Dermis microvascular lymphatic vessel endothelial cell (primary cell): ENCODE data around the gene IRX1. TPM values are rescaled to one million over a fixed set of nuclear protein-coding genes. Genes with fewer than 3 reads are reported as not detected.
A peak's percentile ranks its signal among the peaks of the same experiment; 100 is the strongest.

ENCODE experiments used
- DNase-seq, 2 donors: peaks; one replicate each; pipeline versions ENCODE4 v3.0.0 to v3.0.0-alpha.2; 2010; ENCODE audit warnings: low read depth in 2 of 2
- total RNA-seq: library from RNA; depleted of rRNA; stranded (reverse); fragments of >200 nt; gene quantifications from 2 replicates; pipeline ENCODE4 v1.2.1, GENCODE V29; 2014

Gene IRX1
- total RNA-seq, 1 donor from 2014 or later = not detected

- DNase-seq = no peak
Measured at GRCh38 chr5:3600106-3601060, 4.8 kb downstream of the IRX1 start.

GRCh38 chr5:3601061-3601710 lies 5.6 kb downstream of the IRX1 start:
- DNase-seq = no peak

GRCh38 chr5:3601911-3602782 lies 6.5 kb downstream of the IRX1 start:
- no peak for DNase-seq

- DNase-seq = peak; percentile 5 to 30
Measured at GRCh38 chr5:3602785-3603502, 7.3 kb downstream of the IRX1 start.

GRCh38 chr5:3604501-3604900 lies 8.9 kb downstream of the IRX1 start:
- DNase-seq = no peak

GRCh38 chr5:3605298-3606010 lies 9.8 kb downstream of the IRX1 start:
- DNase-seq = no peak

GRCh38 chr5:3606121-3606831 lies 10.6 kb downstream of the IRX1 start:
- no peak for DNase-seq

GRCh38 chr5:3607541-3608181 lies 12.0 kb downstream of the IRX1 start:
- no peak for DNase-seq

- no peak for DNase-seq
Measured at GRCh38 chr5:3609120-3609681, 13.6 kb downstream of the IRX1 start.

GRCh38 chr5:3612591-3613042 lies 17.0 kb downstream of the IRX1 start:
- DNase-seq = no peak

- no peak for DNase-seq
Measured at GRCh38 chr5:3613726-3614125, 18.1 kb downstream of the IRX1 start.

- no peak for DNase-seq
Measured at GRCh38 chr5:3615217-3615616, 19.6 kb downstream of the IRX1 start.

- DNase-seq = no peak
Measured at GRCh38 chr5:3615829-3616228, 20.2 kb downstream of the IRX1 start.

- DNase-seq = no peak
Measured at GRCh38 chr5:3619579-3619978, 23.9 kb downstream of the IRX1 start.

- no peak for DNase-seq
Measured at GRCh38 chr5:3622961-3623360, 27.3 kb downstream of the IRX1 start.

GRCh38 chr5:3625626-3626025 lies 30.0 kb downstream of the IRX1 start:
- no peak for DNase-seq

- DNase-seq = no peak
Measured at GRCh38 chr5:3634061-3634460, 38.4 kb downstream of the IRX1 start.

- DNase-seq = no peak
Measured at GRCh38 chr5:3639175-3639574, 43.5 kb downstream of the IRX1 start.

- no peak for DNase-seq
Measured at GRCh38 chr5:3642231-3642630, 46.6 kb downstream of the IRX1 start.
